22Rv1 (cell line): ENCODE results near the gene SH3BP2.

Experiments used
- ZFX ChIP-seq: fragments of 450-650 bp; IDR thresholded peaks from 2 replicates; pipeline ENCODE4 v1.6.1; 2017; ENCODE audit warnings: antibody characterized with exemption, borderline replicate concordance
- TF ChIP-seq, protein P1 (sequence below): fragments of 450-650 bp; IDR thresholded peaks from 2 replicates; pipeline ENCODE4 v1.5.1; 2017; ENCODE audit warnings: mild to moderate bottlenecking

GRCh38 chr4:2807571-2807970 lies 14.7 kb downstream of the SH3BP2 start:
- TF ChIP-seq, protein P1, sequence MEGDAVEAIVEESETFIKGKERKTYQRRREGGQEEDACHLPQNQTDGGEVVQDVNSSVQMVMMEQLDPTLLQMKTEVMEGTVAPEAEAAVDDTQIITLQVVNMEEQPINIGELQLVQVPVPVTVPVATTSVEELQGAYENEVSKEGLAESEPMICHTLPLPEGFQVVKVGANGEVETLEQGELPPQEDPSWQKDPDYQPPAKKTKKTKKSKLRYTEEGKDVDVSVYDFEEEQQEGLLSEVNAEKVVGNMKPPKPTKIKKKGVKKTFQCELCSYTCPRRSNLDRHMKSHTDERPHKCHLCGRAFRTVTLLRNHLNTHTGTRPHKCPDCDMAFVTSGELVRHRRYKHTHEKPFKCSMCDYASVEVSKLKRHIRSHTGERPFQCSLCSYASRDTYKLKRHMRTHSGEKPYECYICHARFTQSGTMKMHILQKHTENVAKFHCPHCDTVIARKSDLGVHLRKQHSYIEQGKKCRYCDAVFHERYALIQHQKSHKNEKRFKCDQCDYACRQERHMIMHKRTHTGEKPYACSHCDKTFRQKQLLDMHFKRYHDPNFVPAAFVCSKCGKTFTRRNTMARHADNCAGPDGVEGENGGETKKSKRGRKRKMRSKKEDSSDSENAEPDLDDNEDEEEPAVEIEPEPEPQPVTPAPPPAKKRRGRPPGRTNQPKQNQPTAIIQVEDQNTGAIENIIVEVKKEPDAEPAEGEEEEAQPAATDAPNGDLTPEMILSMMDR = no peak
- TF ChIP-seq ZFX = no peak
